Activated T-helper 1 cell treated with anti-CD3 and anti-CD28 coated beads, Interleukin-12 subunit alpha, Interleukin-12 subunit beta, Interleukin-2, Interleukin-4 antibody, amounts not matched to agents 30 ng/mL and 10 ng/mL and 1 ng/mL, durations not matched to agents 14 hours and 24 hours and 36 hours (primary cell): Measurements from ENCODE around the gene CLSTN2. TPM values are rescaled to one million over a fixed set of nuclear protein-coding genes. Genes with fewer than 3 reads are reported as not detected.

Experiments used
- DNase-seq: peaks from one replicate; pipeline ENCODE4 v3.0.0; 2021; ENCODE audit warnings: low spot score
- H3K27ac Mint-ChIP-seq: one replicate; pipeline ENCODE4 v1.8.0; 2021; ENCODE audit warnings: mild to moderate bottlenecking, mixed read lengths
- H3K27me3 Mint-ChIP-seq: one replicate; pipeline ENCODE4 v1.8.0; 2022; ENCODE audit warnings: mild to moderate bottlenecking, moderate library complexity, mixed read lengths; ENCODE audit not compliant: insufficient read depth
- H3K36me3 Mint-ChIP-seq: one replicate; pipeline ENCODE4 v1.8.0; 2021; ENCODE audit warnings: low read depth, mixed read lengths
- H3K4me1 Mint-ChIP-seq: one replicate; pipeline ENCODE4 v1.8.0; 2021; ENCODE audit warnings: low read depth, mixed read lengths
- H3K4me3 Mint-ChIP-seq: one replicate; pipeline ENCODE4 v1.8.0; 2021; ENCODE audit warnings: mild to moderate bottlenecking, moderate library complexity, mixed read lengths
- H3K9me3 Mint-ChIP-seq: one replicate; pipeline ENCODE4 v1.8.0; 2021; ENCODE audit warnings: mixed read lengths
- intact Hi-C: fragments of 100-400 bp; cut with micrococcal nuclease; formaldehyde crosslinking; loops from one replicate; pipeline ENCODE4 v1.15.1; 2024
- total RNA-seq: library from RNA; stranded (reverse); gene quantifications from 2 replicates; pipeline ENCODE4 v1.2.3, GENCODE V29; 2022

Gene CLSTN2
- total RNA-seq, 1 donor from 2014 or later, result not detected

GRCh38 chr3:140521751-140522445 lies 586.9 kb downstream of the CLSTN2 start:
- Mint-ChIP-seq H3K27me3 (peaks cover 3% of the 10 kb centered on the region), H3K9me3 (peaks cover 26% of the 10 kb centered on the region), H3K36me3 (peaks cover 1% of the 10 kb centered on the region), H3K27ac (no peak overlapping the region), H3K4me3 (no peak overlapping the region), H3K4me1 (no peaks in the 10 kb centered on the region)
- intact Hi-C loops, result no loop called here
- DNase-seq, result no peak

DNA sequence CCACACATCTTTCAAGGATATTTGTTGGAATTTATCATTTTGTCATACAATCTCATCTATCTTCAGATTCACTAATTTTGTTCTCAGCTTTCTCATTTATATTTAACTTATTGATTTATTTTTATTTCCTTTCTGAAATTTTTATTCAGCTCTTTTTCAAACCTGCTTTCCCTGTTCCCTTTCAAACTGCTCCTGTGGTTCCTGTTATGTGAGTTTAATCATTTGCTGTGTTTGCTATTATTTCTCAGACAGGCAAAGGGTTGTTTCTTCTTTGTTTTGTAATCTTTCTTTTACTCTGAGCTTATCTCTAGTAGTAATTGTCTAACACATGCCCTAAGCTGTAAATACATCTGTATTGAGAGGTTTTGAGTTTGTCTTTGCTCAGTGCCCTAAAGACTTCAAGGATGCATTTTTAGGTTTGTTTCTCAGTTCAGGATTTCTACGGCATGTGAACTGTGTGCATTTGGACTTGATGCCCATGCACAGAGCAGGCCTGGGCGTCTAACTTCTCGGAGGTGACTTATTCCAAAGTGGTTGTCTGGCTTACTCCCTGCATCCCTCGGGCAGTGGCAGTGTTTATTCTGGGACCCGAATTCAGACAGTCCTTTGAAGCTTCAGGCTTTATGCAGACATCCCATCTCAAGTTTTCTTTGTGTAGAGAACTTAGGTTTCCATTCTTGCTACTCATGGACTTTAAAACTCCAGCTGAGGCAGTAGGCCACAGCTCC lies 587.8 kb downstream of the CLSTN2 start:
- DNase-seq, result no peak
- intact Hi-C loops, result no loop called here
- Mint-ChIP-seq H3K9me3 (peaks cover 26% of the 10 kb centered on the region), H3K4me3 (no peak overlapping the region), H3K36me3 (peaks cover 1% of the 10 kb centered on the region), H3K27ac (no peak overlapping the region), H3K27me3 (peaks cover 3% of the 10 kb centered on the region), H3K4me1 (no peaks in the 10 kb centered on the region)

DNA sequence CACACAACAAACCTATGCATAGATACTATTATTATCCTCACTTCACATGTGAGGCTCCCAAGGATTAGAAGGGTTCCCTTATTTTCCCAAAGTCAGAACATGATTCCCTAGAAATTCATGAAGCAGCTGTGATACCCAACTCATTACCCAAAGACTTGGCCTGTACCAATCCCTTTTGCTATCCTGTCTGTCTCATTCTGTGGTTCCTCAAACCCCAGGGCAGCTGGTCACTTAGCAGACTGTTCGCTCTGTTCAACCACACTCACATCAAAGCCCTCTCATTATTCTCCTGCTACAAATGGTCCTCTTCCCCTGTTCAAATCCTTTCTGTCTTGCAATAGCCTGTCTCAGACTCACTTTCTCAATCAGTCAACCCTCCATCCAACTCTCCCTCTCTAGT lies 588.6 kb downstream of the CLSTN2 start:
- peaks cover 1% of the 10 kb centered on the region for H3K36me3 Mint-ChIP-seq
- H3K4me3 Mint-ChIP-seq, result no peak overlapping the region

GRCh38 chr3:140527156-140527555 lies 592.2 kb downstream of the CLSTN2 start:
- DNase-seq, result no peak
- peaks cover 1% of the 10 kb centered on the region for H3K27me3 Mint-ChIP-seq
- no peak overlapping the region for H3K27ac Mint-ChIP-seq
- peaks cover 12% of the 10 kb centered on the region for H3K9me3 Mint-ChIP-seq
- no peak overlapping the region for H3K4me3 Mint-ChIP-seq
- H3K4me1 Mint-ChIP-seq, result no peaks in the 10 kb centered on the region
- intact Hi-C loops, result no loop called here
- no peaks in the 10 kb centered on the region for H3K36me3 Mint-ChIP-seq

More for the DNA sequence above, 588.6 kb downstream of the CLSTN2 start:
- H3K27me3 Mint-ChIP-seq, result peaks cover 3% of the 10 kb centered on the region
- no peak overlapping the region for H3K27ac Mint-ChIP-seq
- no peak for DNase-seq
- intact Hi-C loops, result no loop called here
- H3K4me1 Mint-ChIP-seq, result no peaks in the 10 kb centered on the region
- peaks cover 23% of the 10 kb centered on the region for H3K9me3 Mint-ChIP-seq

DNA sequence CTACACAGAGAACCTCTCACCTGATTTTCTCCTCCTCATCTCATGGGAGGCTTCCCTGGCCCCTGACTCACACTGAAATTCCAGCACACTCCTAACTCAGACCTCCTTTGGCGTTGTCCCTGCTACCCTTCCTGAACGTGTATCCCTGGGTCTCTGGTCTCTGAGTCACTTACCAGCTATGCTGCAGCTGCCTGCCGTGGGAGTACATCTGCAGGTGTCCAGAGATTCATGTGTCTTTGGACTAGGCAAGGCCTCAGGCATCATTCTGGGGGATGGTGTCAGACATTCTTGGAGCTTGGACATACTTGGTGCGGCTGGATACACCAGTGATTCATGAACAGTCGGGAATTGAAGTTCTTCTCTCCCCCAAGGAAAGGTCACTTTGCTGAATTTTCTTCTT lies 594.1 kb downstream of the CLSTN2 start:
- intact Hi-C loops, result no loop called here
- Mint-ChIP-seq H3K4me1 (no peaks in the 10 kb centered on the region), H3K27me3 (peaks cover 1% of the 10 kb centered on the region), H3K9me3 (peaks cover 12% of the 10 kb centered on the region), H3K27ac (no peak overlapping the region), H3K36me3 (no peaks in the 10 kb centered on the region), H3K4me3 (no peak overlapping the region)
- no peak for DNase-seq

DNA sequence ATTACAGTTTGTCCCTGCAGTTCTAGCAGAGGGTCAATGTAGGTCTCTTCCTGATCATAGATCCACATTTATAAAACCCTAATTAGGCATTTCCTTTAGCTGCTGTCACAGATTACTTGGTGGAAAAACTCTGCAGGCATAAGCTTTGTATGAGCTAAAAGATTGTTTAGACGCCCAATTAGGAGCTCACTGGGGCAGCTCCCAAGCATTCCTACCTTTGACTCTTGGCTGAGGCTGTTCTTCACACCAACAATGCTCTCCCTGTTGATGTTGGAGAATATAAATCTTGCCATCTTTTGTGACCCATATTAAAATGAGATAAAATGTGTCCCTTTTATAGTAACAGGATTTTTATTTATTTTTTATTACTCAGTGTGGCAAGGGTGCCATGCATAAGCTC lies 594.6 kb downstream of the CLSTN2 start:
- peaks cover 1% of the 10 kb centered on the region for H3K27me3 Mint-ChIP-seq
- no peaks in the 10 kb centered on the region for H3K4me1 Mint-ChIP-seq
- H3K27ac Mint-ChIP-seq, result no peak overlapping the region
- no peaks in the 10 kb centered on the region for H3K36me3 Mint-ChIP-seq
- H3K4me3 Mint-ChIP-seq, result no peak overlapping the region
- intact Hi-C loops, result no loop called here
- peaks cover 10% of the 10 kb centered on the region for H3K9me3 Mint-ChIP-seq
- DNase-seq, result no peak

DNA sequence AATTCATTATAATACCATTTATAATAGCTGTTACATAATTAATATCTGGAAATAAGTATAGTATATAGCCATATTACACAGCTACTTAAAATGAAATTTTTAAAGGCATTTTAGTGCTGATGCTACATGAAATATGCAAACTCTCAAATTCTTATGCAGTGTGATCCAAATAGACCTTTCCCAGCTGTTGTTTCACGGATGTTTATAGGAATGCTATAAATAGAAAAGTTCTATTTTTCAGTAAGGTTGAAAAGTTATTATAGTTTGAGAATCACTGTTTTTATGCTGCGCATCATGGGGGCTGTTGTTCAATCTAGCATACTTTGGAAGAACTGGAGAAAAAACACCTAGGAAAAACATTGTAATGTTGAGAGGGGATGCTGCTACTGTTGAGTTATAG lies 595.1 kb downstream of the CLSTN2 start:
- Mint-ChIP-seq H3K36me3 (no peaks in the 10 kb centered on the region), H3K9me3 (peaks cover 5% of the 10 kb centered on the region), H3K27ac (no peak overlapping the region), H3K4me1 (no peaks in the 10 kb centered on the region), H3K27me3 (peaks cover 1% of the 10 kb centered on the region), H3K4me3 (no peak overlapping the region)
- intact Hi-C loops, result no loop called here
- no peak for DNase-seq

GRCh38 chr3:140530603-140531002 lies 595.6 kb downstream of the CLSTN2 start:
- peaks cover 1% of the 10 kb centered on the region for H3K27me3 Mint-ChIP-seq
- no peaks in the 10 kb centered on the region for H3K9me3 Mint-ChIP-seq
- DNase-seq, result no peak
- H3K4me3 Mint-ChIP-seq, result no peak overlapping the region
- H3K4me1 Mint-ChIP-seq, result no peaks in the 10 kb centered on the region
- H3K27ac Mint-ChIP-seq, result no peak overlapping the region
- intact Hi-C loops, result no loop called here
- H3K36me3 Mint-ChIP-seq, result no peaks in the 10 kb centered on the region

DNA sequence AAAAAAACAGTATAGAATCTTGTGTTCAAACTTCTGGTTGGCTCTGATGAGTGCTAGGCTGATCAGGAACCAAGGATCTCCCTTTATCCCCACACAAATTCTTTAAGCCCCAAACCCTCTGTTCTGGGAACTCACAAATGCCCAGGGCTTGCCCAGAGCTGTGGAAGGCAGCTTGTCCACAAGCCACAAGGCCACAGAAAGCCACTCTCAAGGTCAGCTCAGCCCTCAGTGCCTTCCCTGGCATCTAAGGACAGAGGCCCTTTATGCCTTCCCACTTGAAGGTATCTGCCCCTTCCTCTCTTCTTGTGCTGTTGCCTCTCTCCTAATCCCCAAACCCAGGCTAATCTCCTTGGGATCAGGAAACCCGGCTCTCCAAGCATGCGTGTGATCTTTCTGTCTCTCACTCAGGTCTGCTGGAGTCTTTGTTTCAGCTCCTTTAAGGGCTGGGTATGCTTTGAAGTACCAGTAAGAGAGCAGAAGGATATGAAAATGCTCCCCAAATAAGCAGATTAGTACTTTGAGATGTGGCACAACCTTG lies 597.9 kb downstream of the CLSTN2 start:
- intact Hi-C loops, result no loop called here
- Mint-ChIP-seq H3K36me3 (no peaks in the 10 kb centered on the region), H3K4me1 (no peaks in the 10 kb centered on the region), H3K27ac (no peak overlapping the region), H3K4me3 (no peak overlapping the region), H3K9me3 (no peaks in the 10 kb centered on the region), H3K27me3 (no peaks in the 10 kb centered on the region)
- DNase-seq, result no peak

DNA sequence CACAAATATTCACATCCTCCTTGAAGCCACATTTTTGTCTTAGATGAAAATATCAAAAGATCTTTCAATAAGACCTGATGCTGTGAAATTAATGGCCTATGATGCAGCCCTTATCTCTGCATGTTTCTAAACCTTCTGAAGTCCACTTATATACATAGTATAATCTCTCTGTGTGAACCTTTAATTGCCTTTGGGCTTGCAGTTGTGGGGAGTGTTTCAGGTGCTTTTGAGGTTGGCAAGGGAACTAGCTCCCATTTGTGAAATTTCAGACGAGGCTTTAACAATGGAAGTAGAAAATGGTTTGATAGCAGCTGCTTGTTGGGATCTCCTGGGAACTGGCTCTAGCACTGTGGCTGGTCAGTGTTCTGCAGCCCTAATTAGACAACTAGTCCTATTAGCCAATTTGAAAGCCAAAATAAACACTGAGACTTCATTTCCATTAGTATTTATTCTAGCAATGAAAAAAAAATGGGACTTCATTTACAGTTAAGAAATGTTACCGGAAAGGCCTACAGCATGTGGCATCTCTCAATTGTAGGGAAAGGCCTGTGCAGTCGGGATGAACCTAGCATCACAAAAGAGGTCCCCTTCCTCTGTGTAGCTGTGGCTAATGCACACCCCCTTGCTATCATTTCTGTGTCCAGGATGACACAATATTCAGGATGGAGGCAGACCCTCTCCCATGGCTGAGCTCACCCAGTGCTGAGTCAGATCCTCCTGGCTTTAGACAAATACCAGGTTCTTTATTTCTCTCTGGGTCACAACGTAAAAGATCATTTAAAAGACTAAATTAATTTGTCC lies 602.1 kb downstream of the CLSTN2 start:
- Mint-ChIP-seq H3K4me3 (no peak overlapping the region), H3K9me3 (no peaks in the 10 kb centered on the region), H3K36me3 (no peaks in the 10 kb centered on the region), H3K27ac (no peak overlapping the region), H3K27me3 (peaks cover 4% of the 10 kb centered on the region), H3K4me1 (no peaks in the 10 kb centered on the region)
- intact Hi-C loops, result no loop called here
- no peak for DNase-seq

- no peak overlapping the region for H3K4me3 Mint-ChIP-seq
- H3K9me3 Mint-ChIP-seq, result no peaks in the 10 kb centered on the region
- H3K27ac Mint-ChIP-seq, result no peak overlapping the region
- intact Hi-C loops, result no loop called here
- no peak for DNase-seq
- no peaks in the 10 kb centered on the region for H3K4me1 Mint-ChIP-seq
- H3K36me3 Mint-ChIP-seq, result no peaks in the 10 kb centered on the region
- peaks cover 4% of the 10 kb centered on the region for H3K27me3 Mint-ChIP-seq
Measured at GRCh38 chr3:140537727-140538082, 602.7 kb downstream of the CLSTN2 start.

DNA sequence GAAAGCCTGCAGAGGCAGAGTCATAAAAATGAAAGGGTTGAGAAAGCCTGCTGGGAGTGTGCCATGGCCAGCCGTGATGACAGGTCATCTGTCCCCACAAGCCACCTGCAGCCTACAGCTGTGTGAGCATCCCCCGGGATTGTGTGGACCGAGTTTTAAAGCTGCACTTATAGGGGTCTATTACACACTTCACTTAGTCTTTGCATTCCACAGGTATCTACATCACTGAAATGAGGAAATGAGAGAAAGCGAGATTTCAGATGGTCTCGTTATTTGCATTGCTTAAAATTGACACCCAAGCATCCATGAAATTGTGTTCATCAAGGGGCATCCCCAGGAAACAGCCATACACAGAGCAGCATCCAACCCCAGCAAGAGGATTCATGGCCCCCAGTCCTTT lies 605.3 kb downstream of the CLSTN2 start:
- no peak for DNase-seq
- intact Hi-C loops, result no loop called here
- Mint-ChIP-seq H3K9me3 (no peaks in the 10 kb centered on the region), H3K4me3 (no peak overlapping the region), H3K36me3 (no peaks in the 10 kb centered on the region), H3K4me1 (no peaks in the 10 kb centered on the region), H3K27me3 (peaks cover 5% of the 10 kb centered on the region), H3K27ac (no peak overlapping the region)
